ENCODE measurements around the gene TRIM66.

TRIM66 gene

DNA sequence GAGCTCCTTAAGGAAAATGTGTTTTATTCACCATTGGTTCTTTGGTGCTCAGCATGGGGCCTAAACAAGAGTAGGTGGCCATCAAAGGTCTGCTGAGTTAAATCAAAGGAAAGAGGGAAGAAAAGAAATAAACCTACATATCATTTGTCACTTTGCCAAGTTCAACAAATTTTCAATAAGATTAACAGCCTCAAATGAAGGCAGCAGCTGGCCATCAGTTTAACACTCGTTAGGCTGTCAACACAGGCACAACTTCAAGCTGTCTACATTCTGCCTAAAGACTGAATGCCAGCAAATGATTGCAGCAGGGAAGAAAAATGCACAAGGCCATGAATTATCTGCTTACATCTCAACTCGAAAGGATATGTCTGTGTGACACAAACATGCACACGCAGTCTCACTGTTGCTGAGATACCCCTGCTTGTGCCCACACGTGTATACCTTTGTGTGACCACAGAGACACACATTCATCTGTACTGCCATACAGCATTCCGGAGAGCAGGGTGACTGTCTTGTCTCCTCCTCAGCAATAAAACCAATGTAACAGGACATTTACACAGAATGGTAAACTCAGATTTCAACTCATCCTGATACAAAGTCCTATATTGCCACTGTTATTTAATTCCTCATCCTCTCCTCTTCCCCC, 40.1 kb downstream of the TRIM66 start:
- no peak for DNase-seq (ENCODE audit: low read depth)
- TF ChIP-seq, protein P1, sequence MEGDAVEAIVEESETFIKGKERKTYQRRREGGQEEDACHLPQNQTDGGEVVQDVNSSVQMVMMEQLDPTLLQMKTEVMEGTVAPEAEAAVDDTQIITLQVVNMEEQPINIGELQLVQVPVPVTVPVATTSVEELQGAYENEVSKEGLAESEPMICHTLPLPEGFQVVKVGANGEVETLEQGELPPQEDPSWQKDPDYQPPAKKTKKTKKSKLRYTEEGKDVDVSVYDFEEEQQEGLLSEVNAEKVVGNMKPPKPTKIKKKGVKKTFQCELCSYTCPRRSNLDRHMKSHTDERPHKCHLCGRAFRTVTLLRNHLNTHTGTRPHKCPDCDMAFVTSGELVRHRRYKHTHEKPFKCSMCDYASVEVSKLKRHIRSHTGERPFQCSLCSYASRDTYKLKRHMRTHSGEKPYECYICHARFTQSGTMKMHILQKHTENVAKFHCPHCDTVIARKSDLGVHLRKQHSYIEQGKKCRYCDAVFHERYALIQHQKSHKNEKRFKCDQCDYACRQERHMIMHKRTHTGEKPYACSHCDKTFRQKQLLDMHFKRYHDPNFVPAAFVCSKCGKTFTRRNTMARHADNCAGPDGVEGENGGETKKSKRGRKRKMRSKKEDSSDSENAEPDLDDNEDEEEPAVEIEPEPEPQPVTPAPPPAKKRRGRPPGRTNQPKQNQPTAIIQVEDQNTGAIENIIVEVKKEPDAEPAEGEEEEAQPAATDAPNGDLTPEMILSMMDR (conservative IDR thresholded peaks at IDR 0.05; ENCODE audit: low read depth, low read length), result no peak
- no peak overlapping the region for H3K4me3 ChIP-seq (ENCODE audit: low read depth, low read length)

GRCh38 chr11:8641332-8641731, 41.1 kb downstream of the TRIM66 start:
- DNase-seq (ENCODE audit: low read depth), result no peak
- TF ChIP-seq, protein P1 (conservative IDR thresholded peaks at IDR 0.05; ENCODE audit: low read depth, low read length), result no peak

DNA sequence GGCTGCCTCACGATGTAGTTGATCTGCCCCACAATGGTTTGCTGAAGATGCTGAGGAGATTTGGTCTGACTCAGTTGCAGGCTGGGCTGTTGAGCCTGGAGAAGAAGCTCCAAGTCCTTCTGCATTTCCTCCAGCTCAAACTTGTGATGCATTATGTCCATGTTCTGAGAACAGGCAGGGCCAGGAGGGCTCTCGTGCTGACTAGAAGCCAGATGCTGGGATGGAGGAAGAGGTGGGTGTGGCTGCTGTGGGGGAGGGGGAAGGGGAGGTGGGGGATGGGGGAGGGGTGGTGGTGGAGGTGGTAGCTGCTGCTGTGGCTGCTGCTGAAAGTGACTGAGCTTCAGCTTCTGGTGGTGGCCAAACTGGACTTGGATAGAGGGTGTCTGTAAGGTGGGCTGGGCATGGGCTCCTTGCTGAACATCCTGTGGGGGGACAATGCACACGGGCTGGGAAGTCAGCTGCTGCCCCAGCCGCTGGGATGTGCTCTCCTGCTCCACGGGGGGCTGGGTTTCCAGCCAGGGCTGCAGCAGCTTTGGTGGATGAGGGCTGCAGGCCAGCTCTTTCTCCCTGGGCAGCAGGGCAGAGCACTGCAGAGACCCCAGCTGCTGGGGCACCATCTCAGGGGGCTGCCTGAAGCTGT, 42.1 kb downstream of the TRIM66 start:
- TF ChIP-seq, protein P1 (conservative IDR thresholded peaks at IDR 0.05; ENCODE audit: low read depth, low read length), result no peak

More at GRCh38 chr11:8641332-8641731, 41.1 kb downstream of the TRIM66 start:
- H3K4me3 ChIP-seq (ENCODE audit: low read depth, low read length), result no peak overlapping the region

DNA sequence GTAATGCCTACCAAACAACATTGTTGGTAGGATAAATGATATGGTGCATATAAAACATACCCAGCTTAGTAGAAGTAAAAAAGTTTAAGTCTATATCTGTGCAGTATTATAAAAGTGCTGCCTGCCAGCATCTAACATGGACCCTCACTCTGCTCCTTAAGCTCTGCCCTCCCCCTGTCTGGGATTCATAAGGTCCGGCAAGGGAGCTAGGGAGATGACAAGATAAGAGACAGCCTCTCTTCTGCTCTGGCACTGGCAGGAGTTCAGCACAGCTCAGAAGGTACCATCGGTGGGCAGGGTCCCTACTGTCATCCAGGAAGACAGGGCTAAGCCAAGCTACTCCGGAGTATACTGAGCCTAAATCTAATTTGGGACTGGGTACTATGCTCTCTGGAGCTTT, 42.8 kb downstream of the TRIM66 start:
- TF ChIP-seq, protein P1 (conservative IDR thresholded peaks at IDR 0.05; ENCODE audit: low read depth, low read length), result no peak
- no peak overlapping the region for H3K4me3 ChIP-seq (ENCODE audit: low read depth, low read length)
- no peak for DNase-seq (ENCODE audit: low read depth)

More for the DNA sequence above, 42.1 kb downstream of the TRIM66 start:
- no peak overlapping the region for H3K4me3 ChIP-seq (ENCODE audit: low read depth, low read length)
- DNase-seq (ENCODE audit: low read depth), result peak; percentile 34

DNA sequence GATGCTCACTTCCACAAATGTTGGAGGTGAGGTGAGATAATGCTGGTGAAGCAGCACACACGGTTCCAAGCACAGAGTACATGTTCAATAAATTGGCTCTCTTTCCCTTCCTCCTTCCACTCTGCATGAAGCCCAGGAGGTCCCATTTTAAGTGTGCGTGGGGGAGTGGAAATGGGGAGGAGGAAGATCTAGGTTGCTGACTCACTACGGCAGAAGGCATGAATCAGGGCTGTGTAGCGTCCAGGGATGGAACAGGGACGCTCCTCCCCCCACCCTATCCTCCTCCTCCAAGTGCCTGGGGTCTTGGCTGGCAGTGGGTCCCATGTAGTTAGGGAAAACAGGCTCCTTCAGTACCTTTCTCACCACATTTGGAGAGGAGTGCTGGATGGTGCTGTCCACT, 44.2 kb downstream of the TRIM66 start:
- no peak overlapping the region for H3K4me3 ChIP-seq (ENCODE audit: low read depth, low read length)
- DNase-seq (ENCODE audit: low read depth), result peak; percentile 27
- TF ChIP-seq, protein P1 (conservative IDR thresholded peaks at IDR 0.05; ENCODE audit: low read depth, low read length), result no peak

DNA sequence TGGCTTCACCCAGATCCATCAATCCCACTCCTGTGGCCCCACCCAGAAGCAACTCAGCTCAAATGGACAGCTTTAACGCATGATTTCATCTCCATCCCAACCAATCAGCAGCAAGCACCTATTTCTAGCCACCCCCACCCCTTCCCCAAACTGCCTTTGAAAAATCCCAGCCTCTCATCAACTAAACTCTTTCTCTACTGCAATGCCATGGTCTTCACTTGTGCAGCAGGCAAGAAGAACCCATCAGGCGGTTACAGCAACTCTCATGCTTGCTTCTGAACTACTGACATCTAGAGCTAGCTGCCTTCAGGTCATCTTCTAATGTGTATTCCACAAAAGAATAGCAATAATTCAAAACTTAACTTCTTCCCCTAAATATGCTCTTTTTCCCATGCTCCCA, 46.3 kb downstream of the TRIM66 start:
- no peak for DNase-seq (ENCODE audit: low read depth)
- H3K4me3 ChIP-seq (ENCODE audit: low read depth, low read length), result no peak overlapping the region
- TF ChIP-seq, protein P1 (conservative IDR thresholded peaks at IDR 0.05; ENCODE audit: low read depth, low read length), result no peak

- DNase-seq (ENCODE audit: low read depth), result no peak
- H3K4me3 ChIP-seq (ENCODE audit: low read depth, low read length), result no peak overlapping the region
- TF ChIP-seq, protein P1 (conservative IDR thresholded peaks at IDR 0.05; ENCODE audit: low read depth, low read length), result no peak
These were observed 48.0 kb downstream of the TRIM66 start for GRCh38 chr11:8634498-8634897.

All from choroid plexus epithelial cell (primary cell).